ENCODE data around the gene PPARD.

GRCh38 chr6:35441642-35442041, 99.3 kb downstream of the PPARD start:
- TF ChIP-seq, protein P1, sequence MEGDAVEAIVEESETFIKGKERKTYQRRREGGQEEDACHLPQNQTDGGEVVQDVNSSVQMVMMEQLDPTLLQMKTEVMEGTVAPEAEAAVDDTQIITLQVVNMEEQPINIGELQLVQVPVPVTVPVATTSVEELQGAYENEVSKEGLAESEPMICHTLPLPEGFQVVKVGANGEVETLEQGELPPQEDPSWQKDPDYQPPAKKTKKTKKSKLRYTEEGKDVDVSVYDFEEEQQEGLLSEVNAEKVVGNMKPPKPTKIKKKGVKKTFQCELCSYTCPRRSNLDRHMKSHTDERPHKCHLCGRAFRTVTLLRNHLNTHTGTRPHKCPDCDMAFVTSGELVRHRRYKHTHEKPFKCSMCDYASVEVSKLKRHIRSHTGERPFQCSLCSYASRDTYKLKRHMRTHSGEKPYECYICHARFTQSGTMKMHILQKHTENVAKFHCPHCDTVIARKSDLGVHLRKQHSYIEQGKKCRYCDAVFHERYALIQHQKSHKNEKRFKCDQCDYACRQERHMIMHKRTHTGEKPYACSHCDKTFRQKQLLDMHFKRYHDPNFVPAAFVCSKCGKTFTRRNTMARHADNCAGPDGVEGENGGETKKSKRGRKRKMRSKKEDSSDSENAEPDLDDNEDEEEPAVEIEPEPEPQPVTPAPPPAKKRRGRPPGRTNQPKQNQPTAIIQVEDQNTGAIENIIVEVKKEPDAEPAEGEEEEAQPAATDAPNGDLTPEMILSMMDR (IDR thresholded peaks at IDR 0.05), result no peak
- no peak for TF ChIP-seq POLR2A (IDR thresholded peaks at IDR 0.05)

Data from Peyer's patch (tissue), 4 donors.